Lower leg skin (tissue), 3 donors: ENCODE data around the gene LRIT3.

Source experiments
- CTCF ChIP-seq, 3 donors: fragments of 450-650 bp; IDR thresholded peaks; one replicate each; pipeline ENCODE4 v1.5.1; 2016; ENCODE audit warnings: antibody characterized with exemption in 3 of 3, mild to moderate bottlenecking in 3 of 3, moderate library complexity in 2 of 3
- POLR2A ChIP-seq, 2 donors: fragments of 450-650 bp; IDR thresholded peaks; one replicate each; pipeline ENCODE4 v1.6.1; 2016 to 2017; ENCODE audit warnings: antibody characterized with exemption in 2 of 2, mild to moderate bottlenecking in 1 of 2, moderate library complexity in 1 of 2

- TF ChIP-seq POLR2A (IDR thresholded peaks at IDR 0.05) (no peak), CTCF (IDR thresholded peaks at IDR 0.05) (no peak)
Observed at GRCh38 chr4:109875106-109875505, 27.2 kb downstream of the LRIT3 start.
